K562 (cell line): ENCODE measurements around the gene CBY2. TPM values are rescaled to one million over a fixed set of nuclear protein-coding genes. Genes with fewer than 3 reads are reported as not detected.

Source experiments
- ATAC-seq: fragments of 200-7000 bp; cut with Tn5 transposase; 3 replicates; pipeline ENCODE4 v1.9.1; 2020; ENCODE audit warnings: moderate library complexity
- BruUV-seq: library from RNA; stranded (reverse); fragments of 400-500 nt; replicated peaks from 2 replicates; lab custom pipeline; 2021; lab: Mats Ljungman, UMichigan
- CTCF ChIA-PET: fragments of 300-600 bp; formaldehyde crosslinking; extraction: SDS; loops from one replicate; lab custom pipeline; 2021; ENCODE audit warnings: low intra/inter-chr PET ratio; lab: Yijun Ruan, JAX
- POLR2A ChIA-PET: fragments of 300-600, 350-650 bp; sonication (Branson Sonifier 250); formaldehyde crosslinking; extraction: SDS; loops from one replicate; lab custom pipeline; 2021; ENCODE audit warnings: antibody characterized with exemption, inconsistent platforms; lab: Yijun Ruan, JAX
- DNase-seq, 4 experiments: peaks; one replicate each; pipeline versions ENCODE4 v3.0.0 to v3.0.0-alpha.2; 2011 to 2018; ENCODE audit warnings: low spot score in 3 of 4, mixed read lengths in 3 of 4; ENCODE audit errors: extremely low read depth in 1 of 4
- FAIRE-seq: peaks from 2 replicates; lab custom pipeline; 2011; peaks lifted over from hg19 to GRCh38; lab: Jason Lieb, UNC
- H2AFZ ChIP-seq: 2 replicates; pipeline ENCODE4 v1.6.0; 2011; ENCODE audit warnings: low read depth, low read length, control low read depth, inconsistent platforms
- H3K27ac ChIP-seq: fragments of 200-600 bp; 3 replicates; pipeline ENCODE4 v1.8.0; 2011; ENCODE audit warnings: low read depth, mild to moderate bottlenecking, control low read depth, inconsistent platforms, low read length, moderate library complexity, mixed read lengths; ENCODE audit errors: extremely low read depth
- H3K27me3 ChIP-seq, 2 experiments: fragments of 300-600 bp in 1 of 2; 2 replicates in 1 of 2; 3 replicates in 1 of 2; pipeline versions ENCODE4 v1.6.0 to v1.8.0; 2011; ENCODE audit warnings: inconsistent platforms in 2 of 2, low read length in 2 of 2, mild to moderate bottlenecking in 1 of 2, mixed read lengths in 1 of 2, moderate library complexity in 1 of 2; ENCODE audit not compliant: control insufficient read depth in 2 of 2, insufficient read depth in 2 of 2
- H3K36me3 ChIP-seq: fragments of 300-600 bp; 3 replicates; pipeline ENCODE4 v1.8.0; 2011; ENCODE audit warnings: mild to moderate bottlenecking, low read length, inconsistent platforms; ENCODE audit not compliant: control insufficient read depth, insufficient read depth
- H3K4me1 ChIP-seq, 2 experiments: fragments of 200-600 bp in 1 of 2; replicated peaks in 1 of 2; 2 replicates in 1 of 2; 3 replicates in 1 of 2; pipeline versions ENCODE4 v1.5.1 to v1.8.0; 2011; ENCODE audit warnings: inconsistent platforms in 2 of 2, low read length in 2 of 2, mild to moderate bottlenecking in 1 of 2, mixed read lengths in 1 of 2, moderate library complexity in 1 of 2; ENCODE audit not compliant: control insufficient read depth in 2 of 2, insufficient read depth in 2 of 2
- H3K4me2 ChIP-seq: 2 replicates; pipeline ENCODE4 v1.6.1; 2011; ENCODE audit warnings: low read length, control low read depth, inconsistent platforms, mixed read lengths; ENCODE audit not compliant: insufficient read depth
- H3K4me3 ChIP-seq: fragments of 200-600 bp; sonication (generic), shearing (Covaris generic); 2 replicates; pipeline ENCODE4 v1.5.1; 2016; ENCODE audit warnings: control low read depth, inconsistent platforms
- H3K79me2 ChIP-seq: fragments of 200-600 bp; 3 replicates; pipeline ENCODE4 v1.8.0; 2011; ENCODE audit warnings: low read length, inconsistent platforms; ENCODE audit not compliant: control insufficient read depth, insufficient read depth
- H3K9ac ChIP-seq, 2 experiments: 2 replicates each; pipeline versions ENCODE4 v1.6.0 to v1.6.1; 2011; ENCODE audit warnings: low read depth in 2 of 2, low read length in 2 of 2, control low read depth in 1 of 2, inconsistent platforms in 1 of 2, mild to moderate bottlenecking in 1 of 2, mixed read lengths in 1 of 2; ENCODE audit not compliant: insufficient read depth in 1 of 2
- H3K9me1 ChIP-seq: one replicate; pipeline ENCODE4 v1.6.0; 2011; ENCODE audit warnings: inconsistent platforms, mild to moderate bottlenecking, low read length, moderate library complexity; ENCODE audit not compliant: control insufficient read depth, insufficient read depth
- H3K9me3 ChIP-seq: replicated peaks from 2 replicates; pipeline ENCODE4 v1.5.1; 2011; ENCODE audit warnings: low read depth, low read length, inconsistent platforms; ENCODE audit not compliant: control insufficient read depth, insufficient read depth
- H4K20me1 ChIP-seq: replicated peaks from 2 replicates; pipeline ENCODE4 v1.6.1; 2011; ENCODE audit warnings: low read length, inconsistent platforms, mixed read lengths; ENCODE audit not compliant: control insufficient read depth, insufficient read depth
- DDX20 ChIP-seq: fragments of 450-650 bp; IDR thresholded peaks from 2 replicates; pipeline ENCODE4 v1.6.1; 2016; ENCODE audit warnings: missing genetic modification characterization, low read depth, mild to moderate bottlenecking, missing compliant biosample characterization, moderate library complexity
- HDAC8 ChIP-seq: fragments of 450-650 bp; IDR thresholded peaks from 2 replicates; pipeline ENCODE4 v1.6.1; 2016; ENCODE audit warnings: mild to moderate bottlenecking, missing genetic modification characterization, moderate library complexity, missing compliant biosample characterization
- NFIX ChIP-seq: fragments of 250-450 bp; sonication (Bioruptor Pico); IDR thresholded peaks from 2 replicates; pipeline ENCODE4 v1.4.0; 2020; ENCODE audit warnings: low read depth, mild to moderate bottlenecking, moderate library complexity
- PYGO2 ChIP-seq: fragments of 450-650 bp; IDR thresholded peaks from 2 replicates; pipeline ENCODE4 v1.6.1; 2016; ENCODE audit warnings: mild to moderate bottlenecking, missing genetic modification characterization, moderate library complexity, missing compliant biosample characterization
- RAD21 ChIP-seq, 2 experiments: fragments of 250-450 bp in 1 of 2; fragments of 450-650 bp in 1 of 2; sonication (Bioruptor Pico) in 1 of 2; formaldehyde crosslinking in 1 of 2; IDR thresholded peaks in 1 of 2; conservative IDR thresholded peaks in 1 of 2; 2 replicates each; pipeline versions ENCODE4 v1.4.0 to v1.8.0; 2020 to 2022; ENCODE audit warnings: mild to moderate bottlenecking in 2 of 2, moderate library complexity in 1 of 2
- WGBS: fragments of 100-300 bp; shearing (Covaris generic); methylation state at CpG from one replicate; pipeline ENCODE4 v1.1.6; 2016; ENCODE audit warnings: low coverage, mixed read lengths; ENCODE audit not compliant: insufficient coverage; ENCODE audit errors: missing lambda C conversion rate; 5-methylcytosine and 5-hydroxymethylcytosine counted together
- in situ Hi-C: fragments of 300-500 bp; cut with MboI; formaldehyde crosslinking; loops from 4 replicates; pipeline ENCODE4 v1.15.0; 2018; ENCODE audit warnings: inconsistent platforms, mixed read lengths
- intact Hi-C: fragments of 100-400 bp; cut with micrococcal nuclease; formaldehyde crosslinking; loops from 2 replicates; pipeline ENCODE4 v1.14.2; 2022
- polyA plus RNA-seq, 8 experiments: library from polyadenylated mRNA; depleted of rRNA in 4 of 8; stranded (reverse) in 5 of 8; unstranded in 3 of 8; fragments of >200 nt; fragmentation: Nextera tagmentation in 2 of 8; fragmentation: Illumina TruSeq in 1 of 8; extraction: Ambion mirVana in 2 of 8; extraction: Trizol in 1 of 8; gene quantifications; 2 replicates each; pipeline versions ENCODE4 v1.2.1 to v1.2.3, GENCODE V29; 2011 to 2014; ENCODE audit warnings: inconsistent platforms in 1 of 8, missing spikeins in 1 of 8
- total RNA-seq, 7 experiments: library from RNA; depleted of rRNA in 6 of 7; stranded (reverse); fragments of >200 nt in 6 of 7; fragmentation: Illumina TruSeq in 2 of 7; extraction: Trizol in 2 of 7; gene quantifications; 2 replicates each; pipeline versions ENCODE4 v1.2.1 to v1.2.3, GENCODE V29; 2011 to 2021; ENCODE audit warnings: low replicate concordance in 1 of 7
- TF ChIP-seq, protein P1 (sequence below), 3 experiments: IDR thresholded peaks in 2 of 3; conservative IDR thresholded peaks in 1 of 3; 2 replicates each; pipeline ENCODE4 v1.5.1; 2011 to 2012; ENCODE audit warnings: low read length in 3 of 3, mild to moderate bottlenecking in 3 of 3, control low read depth in 2 of 3, improper control_type of control experiment in 1 of 3, inconsistent platforms in 1 of 3, low read depth in 1 of 3, mixed read lengths in 1 of 3, moderate library complexity in 1 of 3; ENCODE audit not compliant: insufficient read depth in 2 of 3
- TF ChIP-seq, protein P2 (sequence below): fragments of 450-650 bp; formaldehyde crosslinking; IDR thresholded peaks from 2 replicates; pipeline ENCODE4 v1.4.0; 2020; ENCODE audit warnings: mild to moderate bottlenecking, moderate library complexity
- TF ChIP-seq, protein P3 (sequence below), 2 experiments: IDR thresholded peaks; 2 replicates each; pipeline ENCODE4 v1.6.1; 2011; ENCODE audit warnings: borderline replicate concordance in 1 of 2, control low read depth in 1 of 2, low read depth in 1 of 2, low read length in 1 of 2, mild to moderate bottlenecking in 1 of 2, mixed read lengths in 1 of 2, moderate library complexity in 1 of 2; ENCODE audit not compliant: insufficient read depth in 1 of 2, insufficient read length in 1 of 2, poor library complexity in 1 of 2, severe bottlenecking in 1 of 2; ENCODE audit errors: extremely low read depth in 1 of 2

CBY2 gene
- total and polyA plus RNA-seq, 9 of the 15 experiments (the other 6 are each of a cell fraction or from before 2014, with no cell fraction given) = 0.09 TPM; not detected in 8

DNA sequence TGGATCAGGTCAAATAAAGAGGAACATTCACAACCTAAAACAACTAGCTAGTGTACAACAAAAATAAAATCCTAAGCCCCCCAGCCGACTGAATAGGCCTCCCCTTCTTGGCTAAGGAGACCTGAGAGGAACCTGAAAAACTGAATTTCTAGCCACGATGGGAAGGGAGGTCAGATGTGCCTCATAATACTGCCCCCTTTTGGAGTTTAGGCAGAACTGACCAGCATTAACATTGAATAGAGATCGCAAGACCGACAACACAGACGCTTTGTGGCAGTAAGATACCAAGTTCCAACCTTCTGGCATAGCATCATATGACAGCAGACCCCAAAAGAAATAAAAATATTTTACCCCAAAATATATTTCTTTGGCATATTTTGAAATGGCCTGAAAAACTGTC, 15.9 kb downstream of the CBY2 start:
- DNase-seq (peak; percentile 8 to 21 (median 15)), ATAC-seq (peak; percentile 72), FAIRE-seq (peak; percentile 65)
- Histone ChIP-seq H3K36me3 (no peaks in the 10 kb centered on the region), H3K9ac (no peak overlapping the region), H3K4me1 (0 out of 5 replicates have a peak, but pooled peaks cover 0 to 5% of the 10 kb centered on the region in 2 experiments), H3K27me3 (peaks cover 0 to 15% of the 10 kb centered on the region in 2 experiments; a peak in 3 of 5 replicates), H3K79me2 (no peaks in the 10 kb centered on the region), H3K4me2 (no peak overlapping the region), H3K27ac (no peak overlapping the region), H2AFZ (no peak overlapping the region), H3K4me3 (no peak overlapping the region), H3K9me3 (no peaks in the 10 kb centered on the region), H3K9me1 (no peaks in the 10 kb centered on the region), H4K20me1 (no peaks in the 10 kb centered on the region)
- intact Hi-C loops (loop anchor here (1.0 to 5.0 kb wide), 2 partner anchors 95 to 346 kb away; no protein-coding TSS in a partner anchor), in situ Hi-C loops (loop anchor here (25.0 kb wide), 1 partner anchor 356 kb away; no protein-coding TSS in a partner anchor)
- no TSS peak for BruUV-seq
- POLR2A ChIA-PET = no interaction called here
- WGBS = 10% methylated on average over 5 of the region's 5 CpGs
- CTCF ChIA-PET = interaction anchor here (0.7 to 2.1 kb wide), 3 partner anchors 94 to 347 kb away, joined by 3 to 15 read pairs (median 3); no protein-coding TSS in a partner anchor
- TF ChIP-seq, protein P1, sequence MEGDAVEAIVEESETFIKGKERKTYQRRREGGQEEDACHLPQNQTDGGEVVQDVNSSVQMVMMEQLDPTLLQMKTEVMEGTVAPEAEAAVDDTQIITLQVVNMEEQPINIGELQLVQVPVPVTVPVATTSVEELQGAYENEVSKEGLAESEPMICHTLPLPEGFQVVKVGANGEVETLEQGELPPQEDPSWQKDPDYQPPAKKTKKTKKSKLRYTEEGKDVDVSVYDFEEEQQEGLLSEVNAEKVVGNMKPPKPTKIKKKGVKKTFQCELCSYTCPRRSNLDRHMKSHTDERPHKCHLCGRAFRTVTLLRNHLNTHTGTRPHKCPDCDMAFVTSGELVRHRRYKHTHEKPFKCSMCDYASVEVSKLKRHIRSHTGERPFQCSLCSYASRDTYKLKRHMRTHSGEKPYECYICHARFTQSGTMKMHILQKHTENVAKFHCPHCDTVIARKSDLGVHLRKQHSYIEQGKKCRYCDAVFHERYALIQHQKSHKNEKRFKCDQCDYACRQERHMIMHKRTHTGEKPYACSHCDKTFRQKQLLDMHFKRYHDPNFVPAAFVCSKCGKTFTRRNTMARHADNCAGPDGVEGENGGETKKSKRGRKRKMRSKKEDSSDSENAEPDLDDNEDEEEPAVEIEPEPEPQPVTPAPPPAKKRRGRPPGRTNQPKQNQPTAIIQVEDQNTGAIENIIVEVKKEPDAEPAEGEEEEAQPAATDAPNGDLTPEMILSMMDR (IDR thresholded peaks at IDR 0.05 in 2 of 3, conservative IDR thresholded peaks at IDR 0.05 in 1 of 3; ENCODE audit: insufficient read depth in 2 of 3, low read depth in 1 of 3, low read length in 3 of 3) = peak; percentile 53 to 62 (median 54)
- TF ChIP-seq, protein P2, sequence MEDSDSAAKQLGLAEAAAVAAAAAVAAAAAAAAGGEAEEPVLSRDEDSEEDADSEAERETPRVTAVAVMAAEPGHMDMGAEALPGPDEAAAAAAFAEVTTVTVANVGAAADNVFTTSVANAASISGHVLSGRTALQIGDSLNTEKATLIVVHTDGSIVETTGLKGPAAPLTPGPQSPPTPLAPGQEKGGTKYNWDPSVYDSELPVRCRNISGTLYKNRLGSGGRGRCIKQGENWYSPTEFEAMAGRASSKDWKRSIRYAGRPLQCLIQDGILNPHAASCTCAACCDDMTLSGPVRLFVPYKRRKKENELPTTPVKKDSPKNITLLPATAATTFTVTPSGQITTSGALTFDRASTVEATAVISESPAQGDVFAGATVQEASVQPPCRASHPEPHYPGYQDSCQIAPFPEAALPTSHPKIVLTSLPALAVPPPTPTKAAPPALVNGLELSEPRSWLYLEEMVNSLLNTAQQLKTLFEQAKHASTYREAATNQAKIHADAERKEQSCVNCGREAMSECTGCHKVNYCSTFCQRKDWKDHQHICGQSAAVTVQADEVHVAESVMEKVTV = peak; percentile 32; the same call in 1 of the 2 replicates
- TF ChIP-seq DDX20 (no peak), PYGO2 (tag) (no peak), HDAC8 (tag) (no peak), NFIX (CRISPR knock-in tag) (no peak), RAD21 (CRISPR knock-in tag; conservative IDR thresholded peaks at IDR 0.05 in 1 of 2, IDR thresholded peaks at IDR 0.05 in 1 of 2) (peak; percentile 34 to 64; a peak in 3 of 4 replicates)
- TF ChIP-seq, protein P3, sequence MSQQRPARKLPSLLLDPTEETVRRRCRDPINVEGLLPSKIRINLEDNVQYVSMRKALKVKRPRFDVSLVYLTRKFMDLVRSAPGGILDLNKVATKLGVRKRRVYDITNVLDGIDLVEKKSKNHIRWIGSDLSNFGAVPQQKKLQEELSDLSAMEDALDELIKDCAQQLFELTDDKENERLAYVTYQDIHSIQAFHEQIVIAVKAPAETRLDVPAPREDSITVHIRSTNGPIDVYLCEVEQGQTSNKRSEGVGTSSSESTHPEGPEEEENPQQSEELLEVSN (IDR thresholded peaks at IDR 0.05; ENCODE audit: borderline replicate concordance in 1 of 2, extremely low read depth in 1 of 2, insufficient read depth in 1 of 2, insufficient read length in 1 of 2, low read depth in 1 of 2, low read length in 1 of 2, poor library complexity in 1 of 2, severe bottlenecking in 1 of 2) = no peak
